ENCODE measurements around the gene MAPK12. TPM values are rescaled to one million over a fixed set of nuclear protein-coding genes. Genes with fewer than 3 reads are reported as not detected.

MAPK12 gene
- total and polyA plus RNA-seq, 9 of the 15 experiments (the other 6 are each of a cell fraction or from before 2014, with no cell fraction given) = 0.79 to 71.5 (median 32.8) TPM

DNA sequence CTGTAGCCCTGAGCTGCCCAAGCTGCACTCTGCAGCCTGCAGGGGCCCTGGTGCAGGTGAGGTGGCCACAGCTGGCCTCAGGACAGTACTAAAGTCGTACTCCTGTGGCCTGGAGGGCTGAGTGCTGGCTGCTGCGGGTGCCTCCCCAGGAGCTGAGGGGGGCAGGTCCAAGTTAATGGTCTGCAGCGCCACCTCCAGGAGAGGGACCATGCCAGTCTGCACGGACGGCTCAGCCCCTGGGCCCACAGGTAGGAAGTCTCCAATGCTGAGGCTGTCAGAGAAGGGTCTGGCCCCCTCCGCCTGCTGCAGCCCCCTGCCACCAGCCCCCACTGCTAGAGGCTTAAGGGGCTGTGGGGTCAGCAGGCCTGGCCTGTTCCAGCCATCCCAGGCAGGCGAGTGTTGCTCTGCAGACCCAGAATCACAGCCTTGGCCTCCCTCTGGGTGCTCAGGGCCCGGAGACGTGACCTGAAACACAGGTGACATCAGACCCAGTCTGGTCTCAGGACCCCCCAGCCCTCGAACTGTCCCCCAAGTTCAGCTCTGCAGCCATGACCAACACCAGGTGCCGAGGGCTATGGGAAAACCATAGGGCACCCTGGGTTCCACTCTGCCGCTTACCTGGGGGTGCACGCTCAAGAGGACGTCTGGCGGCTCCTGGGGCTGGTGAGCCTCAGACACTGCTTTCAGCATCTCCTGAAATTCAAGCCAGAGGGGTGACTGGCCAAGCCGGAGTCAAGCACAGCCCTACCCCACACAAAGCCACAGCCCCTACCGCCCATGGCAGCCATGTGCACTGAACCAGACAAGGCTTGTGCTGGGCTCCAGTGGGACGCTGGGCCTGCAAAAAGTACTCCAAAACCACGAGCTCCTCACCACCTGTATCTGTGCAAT lies 39.8 kb downstream of the MAPK12 start:
- ChIA-PET CTCF (ENCODE audit: low intra/inter-chr PET ratio) (no interaction called here), POLR2A (no interaction called here)
- H3K27me3 ChIP-seq (ENCODE audit: control insufficient read depth in 2 of 2, insufficient read depth in 2 of 2, low read length in 2 of 2) = no peaks in the 10 kb centered on the region
- 95% methylated on average over 12 of the region's 19 CpGs for WGBS (ENCODE audit: insufficient coverage, low coverage, missing lambda C conversion rate)
- DNase-seq (ENCODE audit: extremely low read depth in 1 of 4, low spot score in 3 of 4) (no peak), ATAC-seq (no peak), FAIRE-seq (no peak)
- no peak overlapping the region for H3K4me2 ChIP-seq (ENCODE audit: insufficient read depth, low read length)
- peaks cover 0 to 33% of the 10 kb centered on the region in 2 experiments; a peak in 3 of 5 replicates for H3K4me1 ChIP-seq (replicated peaks in 1 of 2; ENCODE audit: control insufficient read depth in 2 of 2, insufficient read depth in 2 of 2, low read length in 2 of 2)
- H3K9me1 ChIP-seq (ENCODE audit: control insufficient read depth, insufficient read depth, low read length) = no peaks in the 10 kb centered on the region
- intact Hi-C loops (cut with micrococcal nuclease) = no loop called here
- H3K36me3 ChIP-seq (ENCODE audit: control insufficient read depth, insufficient read depth, low read length) = peaks cover 86% of the 10 kb centered on the region; the same call in 2 of the 3 replicates
- H3K4me3 ChIP-seq = no peak overlapping the region
- no peak overlapping the region for H3K27ac ChIP-seq (ENCODE audit: extremely low read depth, low read depth, low read length)
- no peaks in the 10 kb centered on the region for H4K20me1 ChIP-seq (replicated peaks; ENCODE audit: control insufficient read depth, insufficient read depth, low read length)
- no TSS peak for BruUV-seq (replicated peaks)
- in situ Hi-C loops (cut with MboI) = no loop called here
- H3K9me3 ChIP-seq (replicated peaks; ENCODE audit: control insufficient read depth, insufficient read depth, low read depth, low read length) = 0 out of 2 replicates have a peak, but pooled peaks cover 1% of the 10 kb centered on the region
- TF ChIP-seq SIX5 (IDR thresholded peaks at IDR 0.05; ENCODE audit: borderline replicate concordance in 1 of 2, insufficient read depth in 1 of 2, low read depth in 1 of 2, low read length in 2 of 2) = no peak
- no peak for TF ChIP-seq ZNF232 (CRISPR knock-in tag; IDR thresholded peaks at IDR 0.05)
- TF ChIP-seq ZNF23 (CRISPR knock-in tag; IDR thresholded peaks at IDR 0.05) = no peak
- no peak for TF ChIP-seq MLLT1 (IDR thresholded peaks at IDR 0.05)
- TF ChIP-seq NCOA4 (IDR thresholded peaks at IDR 0.05; ENCODE audit: partially characterized antibody) = no peak
- TF ChIP-seq SMAD1 (IDR thresholded peaks at IDR 0.05; ENCODE audit: low read depth, low read length, partially characterized antibody) = no peak
- no peak for TF ChIP-seq ERF (CRISPR knock-in tag; IDR thresholded peaks at IDR 0.05)
- H2AFZ ChIP-seq (ENCODE audit: low read depth, low read length) = no peak overlapping the region
- H3K79me2 ChIP-seq (ENCODE audit: control insufficient read depth, insufficient read depth, low read length) = no peaks in the 10 kb centered on the region
- no peak overlapping the region for H3K9ac ChIP-seq (ENCODE audit: insufficient read depth in 1 of 2, low read depth in 2 of 2, low read length in 2 of 2)
